Subcutaneous adipose tissue (tissue), 4 donors: ENCODE data around the gene PSEN1. TPM values are rescaled to one million over a fixed set of nuclear protein-coding genes. Genes with fewer than 3 reads are reported as not detected.

Source experiments
- CTCF ChIP-seq: fragments of 450-650 bp; IDR thresholded peaks from one replicate; pipeline ENCODE4 v1.5.1; 2016; ENCODE audit warnings: low read depth, mild to moderate bottlenecking, control low read depth, antibody characterized with exemption, moderate library complexity
- total RNA-seq, 4 donors: library from RNA; depleted of rRNA; stranded (reverse); fragments of >200 nt; gene quantifications; one replicate each; pipeline ENCODE4 v1.1.0, GENCODE V29; 2016

Gene PSEN1
- total RNA-seq, 4 donors from 2014 or later = 58.4 to 87.5 (median 69.9) TPM

GRCh38 chr14:73261520-73262426 is 125.5 kb downstream of the PSEN1 start:
- no peak for TF ChIP-seq CTCF

- no peak for TF ChIP-seq CTCF
These were observed 126.3 kb downstream of the PSEN1 start for GRCh38 chr14:73262427-73263183.

GRCh38 chr14:73263606-73264005 is 127.3 kb downstream of the PSEN1 start:
- no peak for TF ChIP-seq CTCF

- no peak for TF ChIP-seq CTCF
These were observed 128.0 kb downstream of the PSEN1 start for GRCh38 chr14:73264080-73264884.

- no peak for TF ChIP-seq CTCF
These were observed 128.8 kb downstream of the PSEN1 start for GRCh38 chr14:73264885-73265720.

GRCh38 chr14:73265721-73266046 is 129.4 kb downstream of the PSEN1 start:
- no peak for TF ChIP-seq CTCF
